HG03439 (cell line): ENCODE data around the gene PNMA3.
"Not testable (repeated sequence)": the region's sequence is repeated elsewhere in the genome, so short reads cannot be mapped to it uniquely, and the experiment has no call there.

Experiments used
- ATAC-seq: cut with Tn5 transposase; IDR thresholded peaks from one replicate; pipeline ENCODE4 v1.9.1; 2021; ENCODE audit warnings: mild to moderate bottlenecking, moderate library complexity; ENCODE audit not compliant: unreplicated experiment

The PNMA3 gene

DNA sequence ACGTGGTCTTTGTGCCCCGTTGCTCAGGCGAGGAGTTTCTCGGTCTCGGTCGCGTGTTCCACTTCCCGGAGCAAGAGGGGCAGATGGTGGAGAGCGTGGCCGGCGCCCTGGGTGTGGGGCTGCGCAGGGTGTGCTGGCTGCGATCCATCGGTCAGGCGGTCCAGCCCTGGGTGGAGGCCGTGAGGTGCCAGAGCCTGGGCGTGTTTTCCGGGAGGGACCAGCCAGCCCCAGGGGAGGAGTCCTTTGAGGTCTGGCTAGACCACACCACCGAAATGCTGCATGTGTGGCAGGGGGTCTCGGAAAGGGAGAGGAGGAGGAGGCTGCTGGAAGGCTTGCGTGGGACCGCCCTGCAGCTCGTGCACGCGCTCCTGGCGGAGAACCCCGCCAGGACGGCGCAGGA lies 17.1 kb downstream of the PNMA3 start:
- not testable (repeated sequence) for ATAC-seq

DNA sequence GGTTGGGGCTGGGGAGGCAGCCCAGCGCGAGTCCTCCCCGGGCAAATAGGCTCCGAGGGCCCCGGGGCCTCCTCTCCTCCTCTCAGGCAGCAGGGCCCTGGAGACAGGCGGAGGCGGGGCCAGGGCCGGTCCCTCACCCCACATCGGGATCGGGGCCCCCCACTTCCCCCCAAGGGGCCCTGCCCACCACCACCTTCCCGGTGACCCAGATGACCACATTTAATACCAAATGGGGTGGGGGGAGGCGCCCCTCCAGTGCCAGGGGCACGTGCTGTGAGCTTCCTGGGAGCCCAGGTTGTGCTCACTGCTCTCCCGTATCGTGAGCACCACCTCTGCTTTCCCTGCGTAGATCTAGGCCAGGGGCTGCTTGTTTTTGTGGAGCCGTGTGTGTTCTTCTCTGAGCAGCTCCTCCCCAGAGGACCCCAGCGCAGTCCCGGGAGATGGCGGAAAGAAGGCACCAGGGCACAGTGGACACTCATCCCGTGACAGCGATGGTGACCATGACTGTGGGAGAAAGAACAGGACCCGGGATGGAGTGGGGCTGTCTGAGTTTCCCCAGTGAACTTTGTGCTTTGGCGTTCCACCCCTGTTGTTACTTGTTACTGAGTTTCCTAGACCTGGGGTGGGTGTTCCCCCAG lies 18.1 kb downstream of the PNMA3 start:
- ATAC-seq, result no peak

DNA sequence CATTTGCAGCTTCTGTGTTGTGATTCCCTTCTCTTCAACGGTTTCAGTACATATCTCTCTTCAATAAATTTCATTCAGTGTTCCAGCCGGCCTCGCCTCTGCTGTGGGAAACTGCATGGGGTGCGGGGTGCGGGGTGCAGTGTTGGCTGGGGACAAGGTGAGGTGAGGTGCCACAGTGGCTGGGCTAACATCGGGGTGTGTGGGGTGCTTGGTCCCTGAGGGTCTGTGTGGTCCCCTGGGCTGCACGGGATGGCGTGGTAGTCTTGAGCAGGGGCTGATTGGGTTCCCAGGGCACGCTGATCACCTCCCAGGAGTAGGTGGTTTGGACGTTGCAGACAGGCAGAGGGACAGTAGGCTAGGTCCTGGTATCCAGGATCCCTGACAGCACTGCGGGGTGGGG lies 18.7 kb downstream of the PNMA3 start:
- no peak for ATAC-seq

DNA sequence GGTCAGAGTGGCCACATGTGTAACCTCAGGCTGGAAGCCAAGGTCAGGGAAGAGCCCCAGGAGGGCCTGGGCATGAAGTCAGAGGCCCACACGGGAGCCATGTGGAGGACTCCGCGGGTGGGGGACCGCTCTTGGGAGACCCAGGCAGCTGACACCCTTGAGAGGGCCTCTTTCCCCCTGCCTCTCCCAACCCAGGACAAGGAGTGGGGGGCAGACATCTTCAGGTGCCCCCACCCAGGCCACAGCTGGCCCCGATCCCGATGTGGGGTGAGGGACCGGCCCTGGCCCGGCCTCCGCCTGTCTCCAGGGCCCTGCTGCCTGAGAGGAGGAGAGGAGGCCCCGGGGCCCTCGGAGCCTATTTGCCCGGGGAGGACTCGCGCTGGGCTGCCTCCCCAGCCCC lies 19.1 kb downstream of the PNMA3 start:
- ATAC-seq, result no peak

DNA sequence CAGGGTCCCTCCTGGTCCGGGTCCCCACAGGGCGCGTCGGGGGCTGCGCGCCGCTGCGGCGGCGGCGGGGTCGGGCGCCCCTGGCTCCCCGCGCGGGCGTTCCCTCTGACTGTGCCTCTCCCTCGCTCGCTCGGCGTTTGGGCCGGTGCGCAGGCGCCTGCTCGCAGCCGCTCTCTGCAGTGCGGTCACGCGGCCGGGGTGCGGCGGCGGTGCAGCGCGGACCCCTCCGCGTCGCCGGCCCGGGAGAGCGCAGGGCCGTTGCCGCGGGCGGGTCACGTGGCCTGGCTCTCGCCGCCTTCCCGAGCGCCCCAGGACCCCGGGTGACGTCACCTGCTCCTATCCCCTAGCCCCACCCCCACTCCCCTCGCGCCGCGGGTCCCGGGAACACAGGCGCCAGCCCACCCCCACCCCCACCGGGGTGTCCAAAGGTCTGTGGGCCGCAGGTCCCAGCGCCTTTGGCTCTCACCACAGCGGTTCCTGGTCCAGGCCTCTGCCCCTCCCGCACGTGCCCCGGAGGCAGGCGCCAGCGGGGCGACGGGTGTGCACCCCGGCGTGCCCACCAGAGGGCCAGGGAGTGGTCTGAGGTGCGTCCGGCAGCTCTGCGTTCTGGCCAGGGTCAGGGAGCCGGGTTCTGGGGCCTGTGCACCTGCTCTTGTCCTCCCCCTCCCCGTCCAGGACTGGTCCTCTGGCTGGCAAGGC lies 21.3 kb downstream of the PNMA3 start:
- ATAC-seq, result not testable (repeated sequence)

DNA sequence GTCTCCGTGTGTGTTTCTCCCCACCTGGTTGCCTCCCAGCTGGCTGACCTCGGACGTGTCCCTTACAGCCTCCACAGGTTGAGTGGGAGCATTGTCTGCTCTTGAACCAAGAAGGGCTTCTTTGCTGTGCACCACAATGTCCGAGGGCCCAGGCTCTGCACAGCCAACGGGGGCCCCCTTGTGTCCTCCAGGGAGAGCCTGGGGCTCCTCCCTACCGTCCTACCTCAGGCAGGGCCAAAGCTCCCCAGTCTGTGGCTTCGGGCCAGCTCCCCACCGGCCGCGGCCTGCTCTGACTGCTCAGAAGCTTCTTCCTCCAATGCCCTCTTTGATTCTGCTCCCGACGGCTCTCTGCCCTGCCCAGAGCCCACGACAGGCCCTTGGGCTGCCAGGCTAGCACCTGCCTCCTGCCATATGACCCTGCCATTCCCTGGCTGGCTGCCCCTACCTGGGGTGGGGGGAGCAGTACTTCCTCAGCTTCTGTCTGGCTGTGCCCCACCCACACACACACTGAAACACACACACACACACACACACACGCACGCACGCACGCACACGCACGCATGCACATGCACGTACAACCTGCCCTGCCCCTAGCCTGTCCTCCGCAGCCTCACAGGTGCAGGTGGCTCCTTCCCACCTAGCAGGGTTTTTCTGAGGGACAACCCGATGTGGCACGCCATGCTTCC lies 27.1 kb downstream of the PNMA3 start:
- ATAC-seq, result not testable (repeated sequence)

DNA sequence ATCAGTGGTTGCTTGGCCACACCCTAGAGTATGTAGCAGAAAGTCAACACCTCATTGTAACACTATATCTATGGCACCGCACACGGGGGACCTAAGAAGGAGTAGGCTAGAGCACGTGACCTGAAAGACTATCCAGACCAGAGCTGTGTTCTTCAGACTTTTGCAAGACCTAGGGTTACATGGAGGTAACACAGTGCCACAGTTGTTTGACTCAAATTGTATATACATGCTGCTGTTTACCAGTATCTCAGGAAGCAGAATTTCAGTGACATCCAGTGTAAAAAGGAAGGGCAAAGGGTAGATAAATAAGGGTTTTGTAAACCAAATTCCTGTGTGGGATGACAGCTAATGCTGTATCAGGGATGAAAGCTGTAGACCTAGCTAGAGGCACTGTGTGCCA lies 46.1 kb downstream of the PNMA3 start:
- ATAC-seq, result no peak

DNA sequence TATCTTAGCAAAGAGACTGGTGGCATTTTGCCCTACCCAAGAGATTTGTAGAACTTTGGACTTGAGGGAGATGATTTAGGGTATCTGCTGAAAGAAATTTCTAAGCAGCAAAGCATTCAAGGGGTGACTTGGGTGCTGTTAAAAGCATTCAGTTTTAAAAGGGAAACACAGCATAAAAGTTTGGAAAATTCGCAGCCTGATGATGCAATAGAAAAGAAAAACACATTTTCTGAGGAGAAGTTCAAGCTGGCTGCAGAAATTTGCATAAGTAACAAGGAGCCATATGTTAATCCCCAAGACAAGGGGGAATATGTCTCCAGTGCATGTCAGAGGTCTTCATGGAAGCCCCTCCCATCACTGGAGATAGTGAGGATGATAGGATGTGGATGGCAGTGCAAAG lies 48.7 kb downstream of the PNMA3 start:
- ATAC-seq, result not testable (repeated sequence)

DNA sequence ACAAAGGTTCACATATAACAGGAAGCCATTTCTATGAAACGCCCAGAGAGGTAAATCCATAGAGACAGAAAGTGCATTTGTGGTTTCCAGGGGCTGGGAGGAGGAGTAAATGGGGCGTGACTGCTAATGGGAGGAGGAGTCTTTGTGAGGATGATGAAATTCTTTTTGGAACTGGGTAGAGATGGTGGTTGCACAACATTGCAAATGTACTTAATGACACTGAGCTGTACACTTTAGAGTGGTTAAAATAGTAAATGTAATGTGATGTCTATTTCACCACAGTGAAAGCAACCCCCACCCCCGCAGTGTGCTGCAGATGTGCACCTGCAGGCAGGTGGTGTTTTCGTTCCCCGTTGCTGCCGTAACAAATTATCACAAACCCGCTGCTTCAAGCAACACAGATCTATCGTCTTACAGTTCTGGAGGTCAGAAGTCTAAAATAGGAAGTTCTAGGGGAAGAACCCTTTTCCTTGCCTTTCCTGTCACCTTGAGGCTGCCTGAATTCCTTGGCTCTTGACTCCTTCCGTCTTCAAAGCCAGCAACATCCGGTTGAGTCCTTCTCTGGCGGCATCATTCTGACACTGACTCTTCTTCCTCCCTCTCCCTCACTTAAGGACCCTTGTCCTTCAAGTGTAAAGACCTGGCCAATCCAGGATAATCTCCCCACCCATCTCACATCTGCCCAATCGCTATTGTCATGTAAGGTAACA lies 50.0 kb downstream of the PNMA3 start:
- not testable (repeated sequence) for ATAC-seq
